B cell (primary cell): ENCODE data around the gene LGR5. TPM values are rescaled to one million over a fixed set of nuclear protein-coding genes. Genes with fewer than 3 reads are reported as not detected.

Experiments
- ATAC-seq: fragments of 200-7000 bp; cut with Tn5 transposase; one replicate; pipeline ENCODE4 v1.10.0; 2021; ENCODE audit warnings: low read depth, mild to moderate bottlenecking, moderate number of reproducible peaks, moderate library complexity
- CTCF ChIA-PET: fragments of 350-600 bp; sonication (Branson Sonifier 250); formaldehyde crosslinking; loops from one replicate; lab custom pipeline; 2021; ENCODE audit warnings: antibody characterized with exemption, inconsistent platforms; lab: Charles Lee
- POLR2A ChIA-PET: fragments of 350-600 bp; sonication (Branson Sonifier 250); formaldehyde crosslinking; loops from one replicate; lab custom pipeline; 2021; ENCODE audit warnings: antibody characterized with exemption; lab: Charles Lee
- DNase-seq: peaks from one replicate; pipeline ENCODE4 v3.0.0; 2013
- H2AFZ ChIP-seq: 2 replicates; pipeline ENCODE4 v1.6.1; 2012; ENCODE audit warnings: mild to moderate bottlenecking, low read depth, low read length; ENCODE audit not compliant: insufficient read depth, poor library complexity, severe bottlenecking
- H3K27ac ChIP-seq, 2 donors: 1 replicate in 1 of 2; 2 replicates in 1 of 2; pipeline ENCODE4 v1.5.1; 2012 to 2013; ENCODE audit warnings: low read length in 2 of 2, mild to moderate bottlenecking in 2 of 2, moderate library complexity in 1 of 2
- H3K27me3 ChIP-seq, 4 experiments: fragments of 200-600 bp in 1 of 4; sonication (generic) in 1 of 4; replicated peaks in 1 of 4; 1 replicate in 2 of 4; 2 replicates in 2 of 4; pipeline versions ENCODE4 v1.6.1 to v1.7.0; 2013 to 2016; ENCODE audit warnings: low read length in 3 of 4, mild to moderate bottlenecking in 2 of 4, mixed read lengths in 1 of 4, moderate library complexity in 1 of 4; ENCODE audit not compliant: insufficient read depth in 4 of 4, control insufficient read depth in 3 of 4; ENCODE audit errors: control extremely low read depth in 1 of 4
- H3K36me3 ChIP-seq, 2 experiments: replicated peaks in 1 of 2; 1 replicate in 1 of 2; 2 replicates in 1 of 2; pipeline versions ENCODE4 v1.6.1 to v1.7.1; 2013; ENCODE audit warnings: low read length in 1 of 2; ENCODE audit not compliant: insufficient read depth in 2 of 2, control insufficient read depth in 1 of 2; ENCODE audit errors: control extremely low read depth in 1 of 2, extremely low read depth in 1 of 2
- H3K4me1 ChIP-seq, 2 donors: fragments of 200-600 bp in 1 of 2; sonication (generic) in 1 of 2; 1 replicate in 1 of 2; 2 replicates in 1 of 2; pipeline versions ENCODE4 v1.5.1 to v1.6.1; 2013 to 2017; ENCODE audit warnings: low read length in 2 of 2; ENCODE audit not compliant: control insufficient read depth in 2 of 2, insufficient read depth in 2 of 2
- H3K4me2 ChIP-seq: replicated peaks from 2 replicates; pipeline ENCODE3; 2012; ENCODE audit warnings: mild to moderate bottlenecking, low read depth, low read length; ENCODE audit not compliant: poor library complexity, severe bottlenecking
- H3K4me3 ChIP-seq, 5 experiments: fragments of 200-600 bp in 1 of 5; sonication (generic) in 1 of 5; 1 replicate in 3 of 5; 2 replicates in 2 of 5; pipeline versions ENCODE4 v1.5.1 to v1.7.0; 2011 to 2016; ENCODE audit warnings: low read length in 4 of 5, mild to moderate bottlenecking in 4 of 5, low read depth in 2 of 5, control low read depth in 1 of 5, moderate library complexity in 1 of 5; ENCODE audit not compliant: insufficient read depth in 1 of 5; ENCODE audit errors: control extremely low read depth in 1 of 5, extremely low read depth in 1 of 5
- H3K79me2 ChIP-seq: fragments of 200-600 bp; sonication (generic); one replicate; pipeline ENCODE4 v1.6.0; 2016; ENCODE audit warnings: low read length; ENCODE audit not compliant: control insufficient read depth, insufficient read depth
- H3K9ac ChIP-seq: fragments of 200-600 bp; sonication (generic); 2 replicates; pipeline ENCODE4 v1.6.1; 2017; ENCODE audit warnings: mild to moderate bottlenecking, low read length, moderate library complexity
- H3K9me3 ChIP-seq, 3 donors: one replicate each; pipeline versions ENCODE4 v1.6.1 to v1.7.1; 2013; ENCODE audit warnings: low read length in 2 of 3; ENCODE audit not compliant: control insufficient read depth in 2 of 3, insufficient read depth in 1 of 3; ENCODE audit errors: control extremely low read depth in 1 of 3
- H4K20me1 ChIP-seq: 2 replicates; pipeline ENCODE4 v1.6.0; 2012; ENCODE audit warnings: mild to moderate bottlenecking, low read length; ENCODE audit not compliant: insufficient read depth, control insufficient read depth, poor library complexity, severe bottlenecking
- H3K27ac Mint-ChIP-seq: one replicate; pipeline ENCODE4 v1.8.0; 2021; ENCODE audit warnings: mixed read lengths
- H3K27me3 Mint-ChIP-seq: one replicate; pipeline ENCODE4 v1.8.0; 2021; ENCODE audit warnings: mixed read lengths
- H3K4me1 Mint-ChIP-seq: one replicate; pipeline ENCODE4 v1.8.0; 2021; ENCODE audit warnings: mixed read lengths
- H3K4me3 Mint-ChIP-seq: one replicate; pipeline ENCODE4 v1.8.0; 2021; ENCODE audit warnings: mixed read lengths
- H3K9me3 Mint-ChIP-seq: one replicate; pipeline ENCODE4 v1.8.0; 2022; ENCODE audit warnings: mixed read lengths; ENCODE audit not compliant: insufficient read depth
- CTCF ChIP-seq: fragments of 200-600 bp; IDR thresholded peaks from one replicate; pipeline ENCODE4 v1.8.0; 2022; ENCODE audit warnings: antibody characterized with exemption, mild to moderate bottlenecking
- EZH2 ChIP-seq: IDR thresholded peaks from 2 replicates; pipeline ENCODE4 v1.6.1; 2012; ENCODE audit warnings: borderline replicate concordance, low read depth, mild to moderate bottlenecking, moderate library complexity, low read length; ENCODE audit not compliant: insufficient read depth, poor library complexity, severe bottlenecking
- WGBS: methylation state at CpG from one replicate; pipeline ENCODE4 v1.1.5; 2013; ENCODE audit warnings: missing lambda C conversion rate; ENCODE audit not compliant: insufficient coverage; 5-methylcytosine and 5-hydroxymethylcytosine counted together
- intact Hi-C: fragments of 100-400 bp; cut with micrococcal nuclease; formaldehyde crosslinking; loops from one replicate; pipeline ENCODE4 v1.10.0; 2022
- polyA plus RNA-seq: library from polyadenylated mRNA; depleted of rRNA; stranded (reverse); fragments of >200 nt; gene quantifications from 2 replicates; pipeline ENCODE4 v1.2.3, GENCODE V29; 2012
- total RNA-seq, 2 donors: library from RNA; stranded (reverse); fragments of 120-200 nt in 1 of 2; gene quantifications; 1 replicate in 1 of 2; 2 replicates in 1 of 2; pipeline versions ENCODE4 v1.2.3 to v1.2.4, GENCODE V29; 2013 to 2022

The LGR5 gene
- total and polyA plus RNA-seq, 2 donors (not counting 1 experiment from before 2014, with no cell fraction given) = 0.06 TPM; not detected in 1

DNA sequence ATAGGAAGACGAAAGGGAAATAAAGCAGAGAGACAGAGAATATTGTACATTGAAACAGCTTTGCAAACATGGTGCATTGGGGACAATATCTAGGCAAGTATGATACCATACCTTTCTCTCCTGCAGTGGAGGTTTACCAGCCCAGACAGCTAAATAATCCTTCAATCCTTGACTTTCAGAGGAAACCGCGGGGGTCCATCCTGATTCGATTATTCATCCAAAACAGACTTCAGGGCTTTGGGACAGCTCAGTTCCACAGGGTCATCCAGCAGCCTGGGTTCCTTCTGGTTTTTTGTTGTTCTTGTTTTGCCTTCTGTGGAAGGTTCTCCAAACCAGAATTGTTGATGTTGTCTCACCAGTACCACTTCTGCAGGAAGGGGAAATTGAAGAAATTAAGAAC lies 81.5 kb downstream of the LGR5 start:
- Mint-ChIP-seq H3K27me3 (peaks cover 21% of the 10 kb centered on the region), H3K9me3 (no peaks in the 10 kb centered on the region), H3K4me1 (no peaks in the 10 kb centered on the region), H3K27ac (no peak overlapping the region), H3K4me3 (no peak overlapping the region)
- Histone ChIP-seq H3K79me2 (no peaks in the 10 kb centered on the region), H3K27ac (no peak overlapping the region), H3K9me3 (no peaks in the 10 kb centered on the region), H3K36me3 (no peaks in the 10 kb centered on the region), H3K4me3 (no peak overlapping the region), H2AFZ (no peak overlapping the region), H3K4me2 (no peak overlapping the region), H3K4me1 (no peaks in the 10 kb centered on the region), H3K9ac (no peak overlapping the region), H3K27me3 (peaks cover 0 to 3% (median 0%) of the 10 kb centered on the region in 4 experiments), H4K20me1 (no peaks in the 10 kb centered on the region)
- 88% methylated on average over 3 of the region's 4 CpGs for WGBS
- ATAC-seq (no peak), DNase-seq (no peak)
- intact Hi-C loops = no loop called here
- TF ChIP-seq EZH2 = no peak
- no peak for TF ChIP-seq CTCF
- POLR2A ChIA-PET = no interaction called here
- CTCF ChIA-PET = no interaction called here

GRCh38 chr12:71524626-71525025 lies 85.0 kb downstream of the LGR5 start:
- no peak for TF ChIP-seq EZH2
- no peak for TF ChIP-seq CTCF
- H3K4me1 Mint-ChIP-seq = no peaks in the 10 kb centered on the region
- Histone ChIP-seq H3K9ac (no peak overlapping the region), H3K4me2 (no peak overlapping the region), H3K9me3 (no peaks in the 10 kb centered on the region), H3K4me3 (no peak overlapping the region), H3K27me3 (peaks cover 0 to 3% (median 0%) of the 10 kb centered on the region in 4 experiments), H4K20me1 (no peaks in the 10 kb centered on the region), H2AFZ (no peak overlapping the region), H3K27ac (no peak overlapping the region), H3K36me3 (no peaks in the 10 kb centered on the region), H3K79me2 (no peaks in the 10 kb centered on the region), H3K4me1 (no peaks in the 10 kb centered on the region)
- intact Hi-C loops = no loop called here
- WGBS = no CpG with 5 or more reads among the region's 2 CpGs
- no peak overlapping the region for H3K4me3 Mint-ChIP-seq
- DNase-seq (no peak), ATAC-seq (no peak)
- no peaks in the 10 kb centered on the region for H3K9me3 Mint-ChIP-seq
- H3K27ac Mint-ChIP-seq = no peak overlapping the region
- ChIA-PET POLR2A (no interaction called here), CTCF (no interaction called here)
- peaks cover 27% of the 10 kb centered on the region for H3K27me3 Mint-ChIP-seq
